SK-N-MC (cell line): Measurements from ENCODE around the gene FNDC3B.

Experiments used
- DNase-seq: peaks from one replicate; pipeline ENCODE4 v3.0.0-alpha.2; 2011; ENCODE audit warnings: low read depth, low spot score
- H3K27ac ChIP-seq: fragments of 200-600 bp; sonication (generic); 2 replicates; pipeline ENCODE4 v1.5.1; 2016; ENCODE audit warnings: mixed run types
- H3K36me3 ChIP-seq: fragments of 200-600 bp; sonication (generic); 2 replicates; pipeline ENCODE4 v1.6.1; 2017; ENCODE audit warnings: antibody characterized with exemption, low read length, mixed read lengths; ENCODE audit not compliant: insufficient read depth
- H3K4me3 ChIP-seq: fragments of 200-600 bp; sonication (generic); 2 replicates; pipeline ENCODE4 v1.5.1; 2016
- H3K9ac ChIP-seq: fragments of 200-600 bp; sonication (generic); 2 replicates; pipeline ENCODE4 v1.8.0; 2017; ENCODE audit warnings: mixed run types, mixed read lengths; ENCODE audit not compliant: insufficient read length
- H3K9me3 ChIP-seq: fragments of 200-600 bp; sonication (generic); 2 replicates; pipeline ENCODE4 v1.6.1; 2017; ENCODE audit warnings: low read depth, mild to moderate bottlenecking, antibody characterized with exemption, low read length, moderate library complexity, mixed read lengths
- EZH2 ChIP-seq: fragments of 200-600 bp; sonication (generic); IDR thresholded peaks from one replicate; pipeline ENCODE4 v1.6.1; 2017; ENCODE audit warnings: antibody characterized with exemption
- FOXP2 ChIP-seq: optimal IDR thresholded peaks from 2 replicates; pipeline ENCODE3; 2011; ENCODE audit warnings: mild to moderate bottlenecking, moderate library complexity; ENCODE audit not compliant: insufficient read depth; ENCODE audit errors: extremely low read length, control extremely low read depth
- POLR2AphosphoS5 ChIP-seq: IDR thresholded peaks from 2 replicates; pipeline ENCODE4 v1.6.1; 2012; ENCODE audit warnings: mild to moderate bottlenecking, low read depth, low read length, borderline replicate concordance

Gene FNDC3B

DNA sequence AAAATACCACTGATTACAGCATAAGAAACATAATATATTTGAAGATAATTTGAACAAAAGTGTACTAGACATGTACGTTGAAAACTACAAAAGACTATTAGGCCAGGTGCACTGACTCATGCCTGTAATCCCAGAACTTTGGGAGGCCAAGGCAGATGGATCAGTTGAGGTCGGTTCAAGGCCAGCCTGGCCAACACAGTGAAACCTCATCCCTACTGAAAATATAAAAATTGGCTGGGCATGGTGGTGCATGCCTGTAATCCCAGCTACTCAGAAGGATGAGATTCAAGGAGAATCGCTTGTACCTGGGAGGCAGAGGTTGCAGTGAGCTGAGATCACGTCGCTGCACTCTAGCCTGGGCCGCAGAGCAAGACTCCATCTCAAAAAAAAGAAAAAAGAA lies 36.2 kb upstream of the FNDC3B start:
- H3K4me3 ChIP-seq, result no peak overlapping the region
- H3K27ac ChIP-seq, result no peak overlapping the region
- TF ChIP-seq EZH2, result no peak
- no peak for TF ChIP-seq POLR2AphosphoS5
- no peak for TF ChIP-seq FOXP2

DNA sequence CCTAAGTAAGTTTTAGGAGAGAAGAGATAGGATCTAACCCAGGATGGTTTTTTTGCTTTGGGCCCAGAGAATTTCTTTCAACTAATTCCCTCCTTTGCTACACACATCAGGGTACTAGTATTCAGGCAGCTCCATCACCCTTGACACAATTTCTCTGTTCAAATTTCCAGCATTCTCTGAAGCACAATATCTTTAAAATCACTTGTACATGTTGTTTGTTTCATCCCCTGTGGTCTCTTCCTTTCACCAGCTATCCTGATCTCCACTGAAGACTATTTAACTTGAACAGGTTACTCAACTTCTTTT lies 32.4 kb upstream of the FNDC3B start:
- H3K4me3 ChIP-seq, result no peak overlapping the region
- H3K27ac ChIP-seq, result no peak overlapping the region
- no peak for DNase-seq
- no peaks in the 10 kb centered on the region for H3K9me3 ChIP-seq
- TF ChIP-seq EZH2 (no peak), POLR2AphosphoS5 (no peak), FOXP2 (no peak)
- H3K36me3 ChIP-seq, result no peaks in the 10 kb centered on the region
- H3K9ac ChIP-seq, result no peak overlapping the region

More for the DNA sequence above, 36.2 kb upstream of the FNDC3B start:
- Histone ChIP-seq H3K9me3 (no peaks in the 10 kb centered on the region), H3K36me3 (no peaks in the 10 kb centered on the region), H3K9ac (no peak overlapping the region)
- no peak for DNase-seq

DNA sequence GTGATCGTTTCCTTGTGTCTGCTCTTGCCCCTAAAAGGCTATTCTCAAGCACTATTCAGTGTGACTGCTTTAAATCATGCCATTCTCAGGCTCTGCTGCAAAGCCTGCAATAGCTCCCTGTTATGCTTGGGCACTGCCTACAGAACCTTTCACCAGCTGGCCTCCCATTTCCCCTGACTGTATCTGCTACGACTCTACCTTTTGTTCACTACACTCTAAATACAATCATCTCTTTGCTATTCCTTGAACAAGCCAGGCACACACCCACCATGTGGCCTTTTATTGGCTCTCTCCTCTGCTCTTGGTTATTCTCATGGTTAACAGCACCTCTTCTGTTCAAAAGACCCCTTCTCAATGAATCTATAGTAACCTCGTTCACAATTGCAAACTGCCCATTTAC lies 29.6 kb upstream of the FNDC3B start:
- no peak overlapping the region for H3K4me3 ChIP-seq
- no peaks in the 10 kb centered on the region for H3K9me3 ChIP-seq
- no peak overlapping the region for H3K27ac ChIP-seq
- TF ChIP-seq FOXP2 (no peak), EZH2 (no peak), POLR2AphosphoS5 (no peak)
- H3K9ac ChIP-seq, result no peak overlapping the region
- no peak for DNase-seq
- H3K36me3 ChIP-seq, result no peaks in the 10 kb centered on the region

DNA sequence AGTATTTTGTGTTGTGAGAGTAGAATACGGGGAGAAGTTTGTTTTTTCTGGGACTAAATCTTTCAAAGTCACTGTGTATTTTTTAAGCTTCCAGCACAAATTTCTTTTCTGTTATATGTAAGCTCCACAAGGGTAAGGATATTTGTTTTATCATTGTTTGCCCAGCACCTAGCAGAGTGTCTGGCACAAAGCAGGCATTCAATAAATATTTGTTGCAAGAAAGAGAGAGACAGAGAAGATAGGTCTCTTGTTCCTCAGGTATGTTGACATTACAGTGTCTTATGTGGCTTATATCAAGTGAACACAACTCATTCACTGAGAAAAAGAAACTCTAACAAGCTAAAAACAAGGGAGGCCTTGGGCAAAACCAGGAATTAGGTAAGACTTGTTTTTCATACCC lies 26.6 kb upstream of the FNDC3B start:
- no peak overlapping the region for H3K27ac ChIP-seq
- no peak for TF ChIP-seq FOXP2
- no peak for TF ChIP-seq EZH2
- no peak for TF ChIP-seq POLR2AphosphoS5
- no peak for DNase-seq
- no peak overlapping the region for H3K9ac ChIP-seq
- H3K36me3 ChIP-seq, result no peaks in the 10 kb centered on the region
- no peak overlapping the region for H3K4me3 ChIP-seq
- H3K9me3 ChIP-seq, result no peaks in the 10 kb centered on the region

DNA sequence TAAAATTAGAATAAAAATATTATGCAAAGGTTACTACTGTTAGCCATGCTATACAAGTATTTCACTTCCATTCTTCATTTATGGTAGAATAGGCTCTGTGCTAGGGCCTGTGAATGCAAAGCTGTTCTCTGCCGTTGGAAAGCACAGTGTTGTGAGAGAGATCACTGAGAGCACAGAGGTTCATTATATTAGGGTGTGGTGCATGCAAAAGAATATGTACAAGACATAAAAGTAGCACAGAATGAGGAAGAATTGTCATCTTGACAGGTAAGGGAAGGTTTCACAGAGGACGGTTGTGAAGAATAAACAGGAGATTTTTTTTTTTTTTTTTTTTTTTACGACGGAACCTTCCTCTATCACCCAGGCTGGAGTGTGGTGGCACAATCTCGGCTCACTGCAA lies 25.2 kb upstream of the FNDC3B start:
- Histone ChIP-seq H3K27ac (no peak overlapping the region), H3K9me3 (no peaks in the 10 kb centered on the region), H3K9ac (no peak overlapping the region), H3K4me3 (no peak overlapping the region), H3K36me3 (no peaks in the 10 kb centered on the region)
- TF ChIP-seq EZH2 (no peak), POLR2AphosphoS5 (no peak), FOXP2 (no peak)
- DNase-seq, result no peak

DNA sequence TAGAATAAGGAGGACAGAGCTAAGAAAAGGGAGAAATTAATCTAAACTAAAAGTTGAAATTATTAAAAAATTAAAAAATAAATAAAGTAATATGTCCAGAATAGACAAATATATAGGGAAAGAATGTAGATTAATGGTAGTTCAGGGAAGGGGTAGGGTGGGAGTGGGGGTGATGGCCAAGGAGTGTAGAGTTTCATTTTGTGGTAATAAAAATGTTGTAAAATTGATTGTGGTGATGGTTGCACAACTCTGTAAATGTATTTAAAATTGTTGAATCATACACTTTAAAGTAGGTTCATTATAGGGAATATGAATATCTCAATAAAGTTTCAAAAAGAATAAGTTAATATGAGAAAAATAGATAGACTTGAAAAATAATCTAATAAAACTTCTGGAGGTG lies 21.0 kb upstream of the FNDC3B start:
- no peak overlapping the region for H3K4me3 ChIP-seq
- DNase-seq, result no peak
- TF ChIP-seq EZH2, result no peak
- no peak for TF ChIP-seq FOXP2
- TF ChIP-seq POLR2AphosphoS5, result no peak
- H3K9me3 ChIP-seq, result no peaks in the 10 kb centered on the region
- no peak overlapping the region for H3K9ac ChIP-seq
- H3K27ac ChIP-seq, result no peak overlapping the region
- no peaks in the 10 kb centered on the region for H3K36me3 ChIP-seq

DNA sequence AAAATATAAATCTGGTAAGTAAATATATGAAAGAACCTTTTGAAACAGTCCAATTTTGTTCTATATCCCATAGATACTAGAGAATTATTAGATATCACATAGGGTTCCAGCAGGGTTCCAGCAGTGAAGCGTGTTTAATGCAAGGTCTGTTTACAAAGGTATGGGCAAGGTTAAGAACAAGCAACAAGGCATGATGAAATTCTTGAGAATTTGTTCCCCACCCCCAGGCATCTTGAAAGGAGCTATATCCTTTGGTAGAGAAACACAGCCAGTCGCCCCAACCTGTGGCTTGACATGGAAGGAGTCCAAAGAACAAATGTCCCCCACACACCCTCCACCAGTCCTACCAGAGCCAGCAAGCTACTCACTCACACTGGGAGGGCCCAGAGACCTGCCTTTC lies 18.6 kb upstream of the FNDC3B start:
- DNase-seq, result no peak
- H3K4me3 ChIP-seq, result no peak overlapping the region
- TF ChIP-seq EZH2 (no peak), FOXP2 (no peak), POLR2AphosphoS5 (no peak)
- no peaks in the 10 kb centered on the region for H3K9me3 ChIP-seq
- H3K27ac ChIP-seq, result no peak overlapping the region
- H3K9ac ChIP-seq, result no peak overlapping the region
- no peaks in the 10 kb centered on the region for H3K36me3 ChIP-seq

DNA sequence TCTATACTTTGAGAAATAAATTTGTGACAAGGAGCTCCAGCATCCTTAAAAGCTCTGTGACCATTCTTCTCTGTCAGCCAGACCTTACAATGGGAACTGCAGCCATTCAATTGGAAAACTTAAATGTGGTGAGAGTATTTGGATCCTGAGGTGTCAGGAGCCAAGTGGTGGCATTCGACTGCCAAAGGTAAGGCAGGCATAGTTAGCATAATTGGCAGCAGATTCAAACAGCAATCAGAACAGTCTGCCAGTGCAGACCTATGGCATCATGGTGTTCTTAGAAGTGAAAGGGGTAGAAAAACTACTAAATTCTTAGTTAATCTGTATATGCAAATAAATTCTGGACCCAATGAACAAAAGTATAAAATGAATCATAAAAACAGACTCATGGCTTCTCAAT lies 18.2 kb upstream of the FNDC3B start:
- no peaks in the 10 kb centered on the region for H3K9me3 ChIP-seq
- H3K4me3 ChIP-seq, result no peak overlapping the region
- H3K36me3 ChIP-seq, result no peaks in the 10 kb centered on the region
- H3K27ac ChIP-seq, result no peak overlapping the region
- H3K9ac ChIP-seq, result no peak overlapping the region
- DNase-seq, result no peak
- TF ChIP-seq FOXP2 (no peak), POLR2AphosphoS5 (no peak), EZH2 (no peak)

DNA sequence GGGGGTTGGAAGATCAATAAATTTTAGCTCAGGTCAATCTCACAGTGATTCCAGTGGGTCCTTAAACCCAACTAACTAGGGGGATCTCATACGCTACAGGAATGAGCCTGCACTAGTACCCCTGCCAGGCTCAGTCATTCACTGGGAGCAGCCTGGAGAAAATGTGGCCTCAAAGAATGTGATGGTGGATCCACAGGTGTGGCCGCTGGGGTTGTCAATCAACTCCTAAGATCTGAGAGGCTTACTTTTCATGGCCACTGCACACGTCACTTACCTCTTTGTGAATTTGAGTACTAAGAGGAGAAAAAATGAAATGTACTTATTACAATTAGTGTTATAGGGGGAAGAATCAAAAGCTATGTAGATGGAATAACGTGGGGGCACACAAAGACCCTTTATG lies 17.5 kb upstream of the FNDC3B start:
- no peak for TF ChIP-seq POLR2AphosphoS5
- no peak for TF ChIP-seq EZH2
- TF ChIP-seq FOXP2, result no peak
- DNase-seq, result no peak
- Histone ChIP-seq H3K9ac (no peak overlapping the region), H3K9me3 (no peaks in the 10 kb centered on the region), H3K4me3 (no peak overlapping the region), H3K36me3 (no peaks in the 10 kb centered on the region), H3K27ac (no peak overlapping the region)

DNA sequence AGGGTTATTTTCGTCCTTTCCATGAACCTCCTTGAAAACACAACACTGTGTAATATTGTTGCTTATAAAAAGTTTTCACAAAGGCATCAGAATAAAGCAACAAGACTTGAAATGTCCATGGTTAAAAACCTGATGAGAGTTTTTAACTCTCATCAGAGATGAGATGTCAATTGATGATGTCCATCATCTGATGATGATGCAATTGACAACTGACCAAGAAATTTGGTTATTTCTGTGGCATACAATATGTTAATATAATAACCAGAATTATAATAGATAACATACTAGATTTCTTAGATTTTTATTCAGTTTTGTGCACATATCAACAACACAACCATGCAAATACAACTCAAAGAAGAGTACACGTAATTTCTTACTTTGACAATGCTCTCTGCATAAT lies 15.5 kb upstream of the FNDC3B start:
- TF ChIP-seq POLR2AphosphoS5 (no peak), FOXP2 (no peak), EZH2 (no peak)
- no peaks in the 10 kb centered on the region for H3K36me3 ChIP-seq

More for the DNA sequence above, 15.5 kb upstream of the FNDC3B start:
- H3K9me3 ChIP-seq, result no peaks in the 10 kb centered on the region
- H3K9ac ChIP-seq, result no peak overlapping the region
- H3K4me3 ChIP-seq, result no peak overlapping the region
- DNase-seq, result no peak
- no peak overlapping the region for H3K27ac ChIP-seq
